A673 (cell line): ENCODE measurements around the gene SLC22A5.

Experiments
- EZH2 ChIP-seq: fragments of 200-600 bp; sonication (generic); IDR thresholded peaks from 2 replicates; pipeline ENCODE4 v1.6.1; 2017; ENCODE audit warnings: borderline replicate concordance, low read depth, mild to moderate bottlenecking, mixed read lengths, antibody characterized with exemption, low read length; ENCODE audit not compliant: poor library complexity, severe bottlenecking
- TF ChIP-seq, protein P1 (sequence below): fragments of 300-800, 200-600 bp; sonication (generic); conservative IDR thresholded peaks from 2 replicates; pipeline ENCODE4 v1.5.1; 2017; ENCODE audit warnings: low read depth, mild to moderate bottlenecking, antibody characterized with exemption, low read length, moderate library complexity, mixed read lengths

DNA sequence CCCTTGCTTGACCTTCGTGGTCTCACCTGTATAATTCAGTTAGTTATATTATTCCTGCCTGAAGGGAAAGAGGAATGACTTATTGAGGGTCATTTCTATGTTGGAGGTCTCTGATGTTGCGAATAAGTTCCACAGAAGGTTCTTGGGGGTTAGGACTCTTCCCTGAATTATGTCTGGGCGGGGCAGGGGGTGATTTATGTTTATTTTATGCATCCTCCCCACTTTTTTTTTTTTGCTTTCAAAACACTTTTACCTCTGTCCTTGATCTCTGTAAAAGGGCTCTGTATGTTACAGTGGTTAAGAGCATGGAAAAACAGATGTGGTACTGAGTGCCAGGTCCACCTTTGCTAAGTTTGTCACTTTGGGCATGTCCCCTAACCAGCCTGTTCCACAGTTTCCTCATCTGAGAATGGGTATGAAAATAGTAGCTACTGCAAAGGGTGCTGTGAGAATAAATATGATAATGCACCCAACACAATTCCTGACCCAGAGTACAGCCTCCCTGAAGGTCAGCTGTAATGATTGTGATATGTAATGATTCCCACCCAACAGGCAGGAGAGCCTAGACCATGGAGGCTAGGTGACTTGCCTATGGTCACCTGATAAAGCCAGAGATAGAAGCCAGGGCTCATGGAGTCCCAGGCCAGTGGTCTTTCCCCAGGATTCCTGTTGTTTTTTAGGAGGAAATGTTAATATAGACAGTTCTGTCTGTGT, 54.8 kb downstream of the SLC22A5 start:
- TF ChIP-seq, protein P1, sequence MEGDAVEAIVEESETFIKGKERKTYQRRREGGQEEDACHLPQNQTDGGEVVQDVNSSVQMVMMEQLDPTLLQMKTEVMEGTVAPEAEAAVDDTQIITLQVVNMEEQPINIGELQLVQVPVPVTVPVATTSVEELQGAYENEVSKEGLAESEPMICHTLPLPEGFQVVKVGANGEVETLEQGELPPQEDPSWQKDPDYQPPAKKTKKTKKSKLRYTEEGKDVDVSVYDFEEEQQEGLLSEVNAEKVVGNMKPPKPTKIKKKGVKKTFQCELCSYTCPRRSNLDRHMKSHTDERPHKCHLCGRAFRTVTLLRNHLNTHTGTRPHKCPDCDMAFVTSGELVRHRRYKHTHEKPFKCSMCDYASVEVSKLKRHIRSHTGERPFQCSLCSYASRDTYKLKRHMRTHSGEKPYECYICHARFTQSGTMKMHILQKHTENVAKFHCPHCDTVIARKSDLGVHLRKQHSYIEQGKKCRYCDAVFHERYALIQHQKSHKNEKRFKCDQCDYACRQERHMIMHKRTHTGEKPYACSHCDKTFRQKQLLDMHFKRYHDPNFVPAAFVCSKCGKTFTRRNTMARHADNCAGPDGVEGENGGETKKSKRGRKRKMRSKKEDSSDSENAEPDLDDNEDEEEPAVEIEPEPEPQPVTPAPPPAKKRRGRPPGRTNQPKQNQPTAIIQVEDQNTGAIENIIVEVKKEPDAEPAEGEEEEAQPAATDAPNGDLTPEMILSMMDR, result no peak
- TF ChIP-seq EZH2, result no peak
